Liver (tissue), 9 donors: ENCODE data around the gene OTOGL. TPM values are rescaled to one million over a fixed set of nuclear protein-coding genes. Genes with fewer than 3 reads are reported as not detected.

Experiments used
- DNase-seq: peaks from one replicate; pipeline ENCODE4 v3.0.0-alpha.2; 2017; ENCODE audit warnings: low spot score
- H3K27ac ChIP-seq, 2 donors: one replicate each; pipeline ENCODE4 v1.7.0; 2013; ENCODE audit warnings: inconsistent platforms in 2 of 2, low read length in 2 of 2, control low read depth in 1 of 2, low read depth in 1 of 2, mild to moderate bottlenecking in 1 of 2
- H3K27me3 ChIP-seq, 4 donors: one replicate each; pipeline versions ENCODE4 v1.6.1 to v1.7.0; 2013; ENCODE audit warnings: low read length in 3 of 4, inconsistent platforms in 1 of 4, mild to moderate bottlenecking in 1 of 4, moderate library complexity in 1 of 4; ENCODE audit not compliant: control insufficient read depth in 4 of 4, insufficient read depth in 4 of 4
- H3K36me3 ChIP-seq, 4 donors: one replicate each; pipeline versions ENCODE4 v1.6.1 to v1.7.0; 2013; ENCODE audit warnings: low read length in 3 of 4, mild to moderate bottlenecking in 3 of 4, low read depth in 1 of 4, moderate library complexity in 1 of 4; ENCODE audit not compliant: control insufficient read depth in 4 of 4, insufficient read depth in 3 of 4
- H3K4me1 ChIP-seq, 4 donors: one replicate each; pipeline versions ENCODE4 v1.6.1 to v1.7.0; 2013; ENCODE audit warnings: low read length in 3 of 4, mild to moderate bottlenecking in 3 of 4, moderate library complexity in 1 of 4; ENCODE audit not compliant: control insufficient read depth in 4 of 4, insufficient read depth in 4 of 4
- H3K4me3 ChIP-seq, 3 donors: one replicate each; pipeline versions ENCODE4 v1.6.1 to v1.7.0; 2013; ENCODE audit warnings: low read length in 3 of 3, control low read depth in 1 of 3, low read depth in 1 of 3, mild to moderate bottlenecking in 1 of 3
- H3K9ac ChIP-seq, 2 donors: one replicate each; pipeline ENCODE4 v1.7.0; 2013; ENCODE audit warnings: low read length in 2 of 2, mild to moderate bottlenecking in 2 of 2, moderate library complexity in 2 of 2, control low read depth in 1 of 2, low read depth in 1 of 2
- H3K9me3 ChIP-seq, 4 donors: one replicate each; pipeline versions ENCODE4 v1.6.1 to v1.7.0; 2013; ENCODE audit warnings: low read length in 3 of 4; ENCODE audit not compliant: control insufficient read depth in 4 of 4
- FOXA1 ChIP-seq: IDR thresholded peaks from 2 replicates; pipeline ENCODE4 v1.6.1; 2016; ENCODE audit warnings: antibody characterized with exemption
- FOXA2 ChIP-seq: IDR thresholded peaks from 2 replicates; pipeline ENCODE4 v1.6.1; 2016; ENCODE audit warnings: antibody characterized with exemption
- HNF4A ChIP-seq, 2 donors: conservative IDR thresholded peaks; 2 replicates each; pipeline ENCODE4 v1.6.1; 2016; ENCODE audit warnings: antibody characterized with exemption in 2 of 2, mild to moderate bottlenecking in 2 of 2
- JUND ChIP-seq, 2 donors: IDR thresholded peaks; 2 replicates each; pipeline ENCODE4 v1.6.1; 2016; ENCODE audit warnings: antibody characterized with exemption in 2 of 2
- MAX ChIP-seq: IDR thresholded peaks from 2 replicates; pipeline ENCODE4 v1.6.1; 2016; ENCODE audit warnings: antibody characterized with exemption
- RAD21 ChIP-seq, 2 donors: IDR thresholded peaks; 2 replicates each; pipeline ENCODE4 v1.6.1; 2016; ENCODE audit warnings: antibody characterized with exemption in 2 of 2, mild to moderate bottlenecking in 2 of 2
- RXRA ChIP-seq, 2 donors: IDR thresholded peaks; 2 replicates each; pipeline ENCODE4 v1.6.1; 2017 to 2018; ENCODE audit warnings: antibody characterized with exemption in 2 of 2, mild to moderate bottlenecking in 1 of 2
- TAF1 ChIP-seq: conservative IDR thresholded peaks from 2 replicates; pipeline ENCODE4 v1.6.1; 2016; ENCODE audit warnings: antibody characterized with exemption, mild to moderate bottlenecking
- YY1 ChIP-seq: IDR thresholded peaks from 2 replicates; pipeline ENCODE4 v1.6.1; 2016; ENCODE audit warnings: antibody characterized with exemption, mild to moderate bottlenecking
- ZBTB33 ChIP-seq: IDR thresholded peaks from 2 replicates; pipeline ENCODE4 v1.6.1; 2016; ENCODE audit warnings: antibody characterized with exemption
- WGBS: extraction: QIAGEN DNeasy Blood & Tissue Kit; methylation state at CpG from one replicate; pipeline ENCODE4 v1.1.7; 2013; 5-methylcytosine and 5-hydroxymethylcytosine counted together
- polyA plus RNA-seq, 2 donors: library from polyadenylated mRNA; stranded (reverse) in 1 of 2; unstranded in 1 of 2; fragments of 200-250 nt in 1 of 2; fragments of >200 nt in 1 of 2; fragmentation: Nextera tagmentation in 1 of 2; extraction: Ambion mirVana in 1 of 2; gene quantifications; one replicate each; pipeline versions ENCODE4 v1.2.1 to v1.2.3, GENCODE V29; 2013 to 2015
- total RNA-seq, 2 donors: library from RNA; depleted of rRNA; stranded (reverse); fragments of >200 nt; gene quantifications; one replicate each; pipeline ENCODE4 v1.2.3, GENCODE V29; 2014
- TF ChIP-seq, protein P1 (sequence below): IDR thresholded peaks from 2 replicates; pipeline ENCODE4 v1.6.1; 2016; ENCODE audit warnings: antibody characterized with exemption, mild to moderate bottlenecking
- TF ChIP-seq, protein P2 (sequence below): fragments of 150-350 bp; IDR thresholded peaks from 2 replicates; pipeline ENCODE4 v1.5.1; 2017; ENCODE audit warnings: improper control_type of control experiment, low read depth, low read length; ENCODE audit not compliant: missing input control
- TF ChIP-seq, protein P3 (sequence below): IDR thresholded peaks from 2 replicates; pipeline ENCODE4 v1.6.1; 2016; ENCODE audit warnings: antibody characterized with exemption
- donor health status: healthy.
- donor health status: healthy.
- donor health status: healthy.
- donor health status: healthy.
- donor health status: healthy.

Gene OTOGL
- total and polyA plus RNA-seq, 4 donors = 0.01 to 0.09 (median 0.08) TPM; not detected in 1

- 74% methylated on average over 2 of the region's 2 CpGs for WGBS
Measured at GRCh38 chr12:80320121-80320678, 220.9 kb downstream of the OTOGL start.

GRCh38 chr12:80321653-80322052 is 222.3 kb downstream of the OTOGL start:
- no peak overlapping the region for H3K4me3 ChIP-seq
- TF ChIP-seq, protein P1, sequence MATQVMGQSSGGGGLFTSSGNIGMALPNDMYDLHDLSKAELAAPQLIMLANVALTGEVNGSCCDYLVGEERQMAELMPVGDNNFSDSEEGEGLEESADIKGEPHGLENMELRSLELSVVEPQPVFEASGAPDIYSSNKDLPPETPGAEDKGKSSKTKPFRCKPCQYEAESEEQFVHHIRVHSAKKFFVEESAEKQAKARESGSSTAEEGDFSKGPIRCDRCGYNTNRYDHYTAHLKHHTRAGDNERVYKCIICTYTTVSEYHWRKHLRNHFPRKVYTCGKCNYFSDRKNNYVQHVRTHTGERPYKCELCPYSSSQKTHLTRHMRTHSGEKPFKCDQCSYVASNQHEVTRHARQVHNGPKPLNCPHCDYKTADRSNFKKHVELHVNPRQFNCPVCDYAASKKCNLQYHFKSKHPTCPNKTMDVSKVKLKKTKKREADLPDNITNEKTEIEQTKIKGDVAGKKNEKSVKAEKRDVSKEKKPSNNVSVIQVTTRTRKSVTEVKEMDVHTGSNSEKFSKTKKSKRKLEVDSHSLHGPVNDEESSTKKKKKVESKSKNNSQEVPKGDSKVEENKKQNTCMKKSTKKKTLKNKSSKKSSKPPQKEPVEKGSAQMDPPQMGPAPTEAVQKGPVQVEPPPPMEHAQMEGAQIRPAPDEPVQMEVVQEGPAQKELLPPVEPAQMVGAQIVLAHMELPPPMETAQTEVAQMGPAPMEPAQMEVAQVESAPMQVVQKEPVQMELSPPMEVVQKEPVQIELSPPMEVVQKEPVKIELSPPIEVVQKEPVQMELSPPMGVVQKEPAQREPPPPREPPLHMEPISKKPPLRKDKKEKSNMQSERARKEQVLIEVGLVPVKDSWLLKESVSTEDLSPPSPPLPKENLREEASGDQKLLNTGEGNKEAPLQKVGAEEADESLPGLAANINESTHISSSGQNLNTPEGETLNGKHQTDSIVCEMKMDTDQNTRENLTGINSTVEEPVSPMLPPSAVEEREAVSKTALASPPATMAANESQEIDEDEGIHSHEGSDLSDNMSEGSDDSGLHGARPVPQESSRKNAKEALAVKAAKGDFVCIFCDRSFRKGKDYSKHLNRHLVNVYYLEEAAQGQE = no peak
- TF ChIP-seq, protein P2, sequence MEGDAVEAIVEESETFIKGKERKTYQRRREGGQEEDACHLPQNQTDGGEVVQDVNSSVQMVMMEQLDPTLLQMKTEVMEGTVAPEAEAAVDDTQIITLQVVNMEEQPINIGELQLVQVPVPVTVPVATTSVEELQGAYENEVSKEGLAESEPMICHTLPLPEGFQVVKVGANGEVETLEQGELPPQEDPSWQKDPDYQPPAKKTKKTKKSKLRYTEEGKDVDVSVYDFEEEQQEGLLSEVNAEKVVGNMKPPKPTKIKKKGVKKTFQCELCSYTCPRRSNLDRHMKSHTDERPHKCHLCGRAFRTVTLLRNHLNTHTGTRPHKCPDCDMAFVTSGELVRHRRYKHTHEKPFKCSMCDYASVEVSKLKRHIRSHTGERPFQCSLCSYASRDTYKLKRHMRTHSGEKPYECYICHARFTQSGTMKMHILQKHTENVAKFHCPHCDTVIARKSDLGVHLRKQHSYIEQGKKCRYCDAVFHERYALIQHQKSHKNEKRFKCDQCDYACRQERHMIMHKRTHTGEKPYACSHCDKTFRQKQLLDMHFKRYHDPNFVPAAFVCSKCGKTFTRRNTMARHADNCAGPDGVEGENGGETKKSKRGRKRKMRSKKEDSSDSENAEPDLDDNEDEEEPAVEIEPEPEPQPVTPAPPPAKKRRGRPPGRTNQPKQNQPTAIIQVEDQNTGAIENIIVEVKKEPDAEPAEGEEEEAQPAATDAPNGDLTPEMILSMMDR = no peak
- TF ChIP-seq FOXA2 = no peak
- TF ChIP-seq RAD21 (IDR thresholded peaks at IDR 0.05) = no peak
- no peak for TF ChIP-seq RXRA (IDR thresholded peaks at IDR 0.05)
- TF ChIP-seq FOXA1 = no peak
- TF ChIP-seq HNF4A (conservative IDR thresholded peaks at IDR 0.05) = no peak
- no peak for TF ChIP-seq JUND (IDR thresholded peaks at IDR 0.05)
- TF ChIP-seq MAX = no peak
- no peak for TF ChIP-seq ZBTB33
- no peak for TF ChIP-seq YY1
- TF ChIP-seq TAF1 = no peak
- TF ChIP-seq, protein P3, sequence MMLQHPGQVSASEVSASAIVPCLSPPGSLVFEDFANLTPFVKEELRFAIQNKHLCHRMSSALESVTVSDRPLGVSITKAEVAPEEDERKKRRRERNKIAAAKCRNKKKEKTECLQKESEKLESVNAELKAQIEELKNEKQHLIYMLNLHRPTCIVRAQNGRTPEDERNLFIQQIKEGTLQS = no peak
- no peaks in the 10 kb centered on the region for H3K4me1 ChIP-seq
- peaks cover 0 to 3% (median 0%) of the 10 kb centered on the region in 4 donors for H3K27me3 ChIP-seq
- WGBS = 52% methylated on average over 2 of the region's 2 CpGs
- no peak overlapping the region for H3K9ac ChIP-seq
- H3K9me3 ChIP-seq = no peaks in the 10 kb centered on the region
- no peak for DNase-seq
- H3K36me3 ChIP-seq = no peaks in the 10 kb centered on the region
- no peak overlapping the region for H3K27ac ChIP-seq

More at GRCh38 chr12:80320121-80320678, 220.9 kb downstream of the OTOGL start:
- H3K36me3 ChIP-seq = no peaks in the 10 kb centered on the region
- no peak overlapping the region for H3K27ac ChIP-seq
- no peak for DNase-seq
- no peak for TF ChIP-seq ZBTB33
- no peak for TF ChIP-seq JUND (IDR thresholded peaks at IDR 0.05)
- H3K9ac ChIP-seq = no peak overlapping the region
- H3K27me3 ChIP-seq = peaks cover 0 to 3% (median 0%) of the 10 kb centered on the region in 4 donors
- no peaks in the 10 kb centered on the region for H3K4me1 ChIP-seq
- H3K9me3 ChIP-seq = no peaks in the 10 kb centered on the region
- no peak overlapping the region for H3K4me3 ChIP-seq
